Right lung (tissue), 5 donors: ENCODE results near the gene TENM3. TPM values are rescaled to one million over a fixed set of nuclear protein-coding genes. Genes with fewer than 3 reads are reported as not detected.

ENCODE experiments used
- DNase-seq, 2 donors: peaks; one replicate each; pipeline ENCODE4 v3.0.0-alpha.2; 2013
- polyA plus RNA-seq, 5 donors: library from polyadenylated mRNA; unstranded; fragments of 120-200 nt; gene quantifications; one replicate each; pipeline versions ENCODE4 v1.2.1 to v1.2.3, GENCODE V29; 2013; ENCODE audit warnings: inconsistent platforms in 1 of 5, low replicate concordance in 1 of 5; ENCODE audit not compliant: insufficient read length in 5 of 5, insufficient read depth in 1 of 5

TENM3 gene
- polyA plus RNA-seq, 5 donors, result 1.9 to 4.6 (median 2.6) TPM

DNA sequence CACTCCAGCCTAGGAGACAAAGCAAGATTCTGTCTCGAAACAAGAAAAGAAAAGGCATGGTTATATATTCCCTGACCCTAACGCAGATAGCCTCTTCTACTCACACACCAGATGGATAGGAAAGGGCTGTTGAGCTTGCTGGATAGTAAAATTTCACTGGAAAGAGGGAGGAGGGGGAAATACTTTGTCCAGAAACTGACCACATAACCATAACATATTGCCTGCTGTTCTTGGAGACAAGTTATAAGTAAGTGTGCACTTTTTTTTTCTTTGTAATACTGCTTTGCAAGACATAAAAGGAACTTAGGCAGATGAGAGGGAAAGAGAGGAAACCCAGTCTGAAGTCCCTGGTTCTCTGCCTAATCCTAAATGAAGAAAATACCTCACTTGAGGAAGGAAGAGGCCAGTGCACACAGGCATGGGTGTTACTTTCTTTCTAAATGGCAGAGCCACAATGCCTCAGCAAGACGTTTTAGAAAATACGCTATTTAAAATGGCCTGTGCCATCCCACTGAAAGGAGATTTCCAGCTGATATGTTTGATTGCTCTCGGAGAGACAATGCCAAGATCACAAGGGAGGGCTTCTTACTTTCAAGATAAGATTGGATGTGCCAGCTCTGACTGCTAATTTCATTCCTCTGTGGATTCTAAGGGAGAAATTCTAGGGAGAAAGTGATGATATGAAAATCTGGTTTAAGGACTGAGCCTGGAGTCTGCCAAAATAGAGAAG lies 533.3 kb downstream of the TENM3 start:
- DNase-seq, result no peak

DNA sequence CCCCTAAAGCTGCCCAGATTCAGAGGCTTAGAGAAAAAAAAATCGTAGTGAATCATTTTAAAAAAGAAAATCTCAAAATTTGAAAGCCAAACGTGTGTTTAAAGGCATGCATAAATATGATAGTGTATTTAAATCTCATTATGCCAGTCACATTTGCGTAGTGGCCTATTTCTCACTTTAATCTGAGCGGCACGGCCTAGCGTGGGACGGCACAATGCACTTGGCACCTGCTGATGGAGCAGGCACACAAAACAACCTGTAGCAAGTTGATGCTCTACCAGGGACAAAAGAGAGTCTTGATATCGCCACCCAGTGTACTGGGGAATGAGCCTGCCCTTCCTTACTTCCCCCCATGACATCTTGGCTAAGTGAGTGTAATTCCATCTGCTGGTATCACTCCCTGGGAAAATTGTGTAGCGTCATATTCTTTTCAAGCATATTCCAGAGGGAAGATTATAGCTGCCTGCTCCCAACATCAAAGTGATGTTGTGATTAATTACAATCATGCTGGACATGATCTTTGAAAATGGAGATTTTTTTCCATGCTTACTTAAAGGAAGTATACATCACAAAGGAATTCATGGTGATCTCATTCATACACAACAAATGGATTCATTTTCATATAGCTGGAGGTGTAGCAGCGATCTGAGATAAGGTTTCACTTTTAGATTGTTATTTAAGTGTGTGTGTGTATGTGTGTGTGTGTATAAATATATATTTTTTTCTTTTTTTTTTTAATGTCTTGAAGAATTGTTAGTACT lies 535.2 kb downstream of the TENM3 start:
- DNase-seq, result no peak

DNA sequence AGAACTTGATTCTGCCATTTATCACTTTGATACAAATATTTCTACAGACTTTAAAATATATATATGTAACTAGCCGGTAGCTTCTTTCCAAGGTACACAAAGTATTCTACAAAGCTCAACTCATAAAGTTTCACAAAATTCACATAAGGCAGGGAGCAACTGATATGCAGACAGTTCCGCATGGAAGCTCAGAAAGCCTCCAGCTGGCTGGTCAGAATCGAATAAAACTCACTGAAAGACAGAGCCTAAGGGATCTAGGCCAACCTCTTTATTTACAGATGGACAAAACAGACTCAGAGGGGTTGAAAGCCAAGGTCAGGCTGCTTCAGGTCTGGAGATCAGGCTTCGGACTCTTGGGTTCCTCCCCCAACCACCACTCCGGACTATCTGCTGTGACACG lies 543.8 kb downstream of the TENM3 start:
- DNase-seq, result no peak

DNA sequence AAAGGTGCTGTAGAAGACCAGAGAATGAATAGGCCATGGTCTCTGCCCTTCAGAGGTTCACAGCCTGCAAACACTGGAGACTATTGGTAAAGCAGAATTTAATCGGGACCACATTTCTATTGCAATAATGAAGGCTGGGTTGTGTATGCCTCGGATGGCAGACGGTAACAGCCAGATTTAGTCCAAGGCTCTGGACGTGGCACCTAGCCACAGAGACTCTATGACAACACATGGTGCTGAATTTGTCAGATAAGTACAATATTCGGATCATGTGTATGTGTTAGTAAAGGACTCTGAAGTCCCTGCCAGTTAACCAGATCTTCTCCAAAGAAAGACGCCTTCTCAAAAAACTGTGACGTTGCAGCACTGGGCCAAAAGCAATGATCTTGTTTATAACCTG lies 545.0 kb downstream of the TENM3 start:
- no peak for DNase-seq

DNA sequence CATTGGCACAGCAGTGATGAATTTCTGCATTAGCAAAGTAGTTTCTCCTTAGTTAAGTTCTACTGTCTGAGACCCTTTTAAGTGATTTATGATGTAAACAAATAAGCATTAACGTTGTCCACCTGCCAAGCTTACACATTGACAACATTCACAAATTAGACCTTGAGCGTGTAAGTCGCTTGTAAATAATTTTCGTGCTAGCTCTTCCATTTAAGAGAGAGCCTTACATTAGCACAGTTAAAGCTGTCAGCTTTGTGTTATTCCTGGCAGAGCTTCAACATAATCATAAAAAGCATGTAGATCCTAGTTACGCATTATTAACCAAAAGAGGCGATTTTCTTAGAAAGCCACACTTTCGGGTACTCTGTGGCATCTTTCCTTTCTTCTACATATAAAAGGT lies 546.3 kb downstream of the TENM3 start:
- no peak for DNase-seq

DNA sequence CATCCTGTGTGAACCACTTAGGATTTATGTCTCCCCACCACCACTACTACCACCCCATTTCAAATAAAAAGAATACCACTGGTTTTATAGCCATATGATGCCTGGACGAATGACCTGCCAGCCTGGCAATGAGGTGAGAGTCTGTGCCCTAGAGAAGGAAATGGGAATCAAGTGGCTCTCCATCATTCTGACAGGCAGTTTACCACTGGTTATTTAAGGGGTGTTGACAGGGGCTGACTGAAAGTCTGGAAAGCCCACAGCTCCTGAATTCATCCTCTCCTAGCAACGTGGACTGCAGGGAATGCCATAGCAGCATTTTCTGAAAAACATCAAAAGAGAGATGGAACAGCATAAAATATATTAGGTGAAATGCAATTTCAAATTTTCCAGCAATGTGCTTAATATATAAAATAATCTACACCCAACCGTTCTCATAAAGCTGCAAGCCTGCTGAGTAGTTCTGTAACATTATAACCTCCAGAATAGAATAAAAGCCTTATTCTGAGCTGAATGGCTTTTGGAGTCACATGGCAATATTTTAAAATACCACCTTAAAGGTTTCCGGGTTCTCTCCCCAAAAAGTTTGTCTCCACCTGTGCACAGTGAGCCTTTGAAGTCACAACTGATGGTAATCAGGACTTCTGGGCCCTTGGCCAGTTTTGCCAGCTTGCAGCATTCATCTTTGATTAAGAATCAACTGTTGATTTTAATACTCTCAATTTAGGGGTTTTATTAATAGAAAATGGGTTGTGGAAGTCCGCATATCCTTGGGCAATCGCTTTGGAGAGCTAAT lies 552.4 kb downstream of the TENM3 start:
- DNase-seq, result no peak

DNA sequence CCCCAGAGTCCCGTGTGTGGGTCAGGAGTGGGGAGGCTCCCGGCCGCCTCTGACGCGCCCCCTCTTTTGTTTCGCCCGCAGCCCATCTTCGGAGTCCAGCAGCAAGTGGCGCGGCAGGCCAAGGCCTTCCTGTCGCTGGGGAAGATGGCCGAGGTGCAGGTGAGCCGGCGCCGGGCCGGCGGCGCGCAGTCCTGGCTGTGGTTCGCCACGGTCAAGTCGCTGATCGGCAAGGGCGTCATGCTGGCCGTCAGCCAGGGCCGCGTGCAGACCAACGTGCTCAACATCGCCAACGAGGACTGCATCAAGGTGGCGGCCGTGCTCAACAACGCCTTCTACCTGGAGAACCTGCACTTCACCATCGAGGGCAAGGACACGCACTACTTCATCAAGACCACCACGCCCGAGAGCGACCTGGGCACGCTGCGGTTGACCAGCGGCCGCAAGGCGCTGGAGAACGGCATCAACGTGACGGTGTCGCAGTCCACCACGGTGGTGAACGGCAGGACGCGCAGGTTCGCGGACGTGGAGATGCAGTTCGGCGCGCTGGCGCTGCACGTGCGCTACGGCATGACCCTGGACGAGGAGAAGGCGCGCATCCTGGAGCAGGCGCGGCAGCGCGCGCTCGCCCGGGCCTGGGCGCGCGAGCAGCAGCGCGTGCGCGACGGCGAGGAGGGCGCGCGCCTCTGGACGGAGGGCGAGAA lies 556.5 kb downstream of the TENM3 start:
- no peak for DNase-seq

DNA sequence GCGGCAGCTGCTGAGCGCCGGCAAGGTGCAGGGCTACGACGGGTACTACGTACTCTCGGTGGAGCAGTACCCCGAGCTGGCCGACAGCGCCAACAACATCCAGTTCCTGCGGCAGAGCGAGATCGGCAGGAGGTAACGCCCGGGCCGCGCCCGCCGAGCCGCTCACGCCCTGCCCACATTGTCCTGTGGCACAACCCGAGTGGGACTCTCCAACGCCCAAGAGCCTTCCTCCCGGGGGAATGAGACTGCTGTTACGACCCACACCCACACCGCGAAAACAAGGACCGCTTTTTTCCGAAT lies 557.0 kb downstream of the TENM3 start:
- DNase-seq, result no peak

DNA sequence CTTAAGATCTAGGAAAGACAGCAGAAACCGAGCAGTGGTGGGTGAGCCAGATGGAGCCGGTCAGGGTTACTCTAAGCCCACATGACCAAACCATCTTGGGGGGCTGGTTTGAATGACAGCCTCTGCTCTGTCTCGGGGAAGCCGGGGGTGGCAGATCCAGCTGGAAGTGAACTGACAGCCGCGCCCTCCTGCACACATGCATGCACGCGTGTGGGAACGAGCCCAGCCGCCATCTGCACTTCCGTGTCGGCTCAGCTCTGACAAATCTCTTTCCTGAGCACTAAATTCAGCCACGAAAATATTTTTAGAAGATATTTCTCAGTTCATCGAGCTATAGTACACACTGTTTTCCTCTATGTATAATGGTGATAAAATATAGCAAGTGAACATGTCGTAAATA lies 558.4 kb downstream of the TENM3 start:
- no peak for DNase-seq

DNA sequence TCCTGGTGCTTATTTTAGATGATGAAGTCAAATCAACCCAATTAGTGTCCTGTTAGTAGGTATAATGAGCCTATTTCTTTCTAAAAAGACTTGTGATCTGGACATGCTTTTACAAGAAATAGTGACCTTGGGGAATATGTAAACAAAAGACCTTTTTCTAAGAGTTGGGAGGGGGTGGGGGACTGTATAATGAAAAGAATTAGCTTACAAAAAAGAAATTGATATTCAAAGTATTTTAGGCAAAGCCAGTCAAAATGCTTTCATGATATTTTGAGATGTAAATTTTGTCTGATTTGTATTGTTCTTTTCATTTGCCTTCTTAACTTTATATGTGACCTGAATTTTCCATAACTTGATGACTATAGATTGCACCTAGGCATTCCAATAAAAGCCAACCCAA lies 559.4 kb downstream of the TENM3 start:
- no peak for DNase-seq

DNA sequence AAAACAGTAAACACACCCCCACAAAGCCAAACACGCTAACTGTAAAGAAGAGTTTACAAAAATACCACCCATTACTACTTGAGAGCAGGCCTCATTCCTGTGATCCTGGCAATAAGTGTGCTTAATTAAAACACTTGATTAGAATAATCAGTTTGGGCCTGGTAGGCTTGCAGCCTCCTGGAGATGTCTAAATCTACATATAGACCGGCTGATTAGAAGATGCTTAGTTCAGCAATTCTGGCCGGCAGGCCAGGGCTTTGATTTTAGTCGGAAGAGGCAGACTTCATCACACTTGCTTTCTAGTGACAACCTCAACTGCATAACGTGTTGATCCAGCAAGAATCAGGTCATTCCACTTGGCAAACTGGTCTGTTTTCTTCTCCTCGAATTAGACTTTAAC lies 560.0 kb downstream of the TENM3 start:
- DNase-seq, result no peak

DNA sequence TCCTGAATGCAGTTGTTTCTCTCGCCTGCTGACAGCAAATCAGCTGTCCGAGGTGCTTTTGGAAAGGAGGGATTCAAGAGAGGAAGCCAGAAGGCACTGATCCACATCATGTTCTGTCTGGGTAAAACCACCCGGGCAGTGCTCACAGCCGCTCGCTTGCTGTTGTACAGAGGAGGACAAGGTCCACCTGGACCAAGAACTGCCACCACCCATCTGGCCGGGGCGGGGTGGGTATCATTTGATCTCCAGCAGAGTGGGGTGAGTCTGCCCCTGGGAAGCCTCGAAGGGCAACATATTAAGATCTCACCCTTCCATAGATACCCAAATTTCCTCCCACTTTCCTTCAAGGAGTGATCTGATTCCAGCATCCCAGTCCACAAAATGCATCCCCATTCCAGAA lies 560.9 kb downstream of the TENM3 start:
- no peak for DNase-seq

DNA sequence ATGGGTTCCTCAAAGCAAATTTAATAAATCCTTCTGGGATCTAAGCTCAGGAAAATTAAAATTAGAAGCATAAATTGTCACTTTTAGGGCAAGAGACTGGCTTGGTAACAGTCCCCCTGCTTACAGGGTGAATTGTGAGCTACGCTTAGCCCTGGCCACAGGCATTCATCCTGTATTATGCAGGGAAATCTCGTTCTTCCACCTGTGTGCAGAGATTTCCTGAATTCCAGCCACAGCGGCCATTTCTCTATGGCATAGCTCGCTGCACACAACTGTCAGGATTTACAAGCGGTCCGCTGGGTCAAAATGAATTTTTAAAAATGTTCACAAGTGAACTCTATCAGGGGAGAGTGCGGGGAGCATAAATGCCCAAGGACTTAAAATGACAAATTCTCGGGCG lies 562.1 kb downstream of the TENM3 start:
- DNase-seq, result no peak

DNA sequence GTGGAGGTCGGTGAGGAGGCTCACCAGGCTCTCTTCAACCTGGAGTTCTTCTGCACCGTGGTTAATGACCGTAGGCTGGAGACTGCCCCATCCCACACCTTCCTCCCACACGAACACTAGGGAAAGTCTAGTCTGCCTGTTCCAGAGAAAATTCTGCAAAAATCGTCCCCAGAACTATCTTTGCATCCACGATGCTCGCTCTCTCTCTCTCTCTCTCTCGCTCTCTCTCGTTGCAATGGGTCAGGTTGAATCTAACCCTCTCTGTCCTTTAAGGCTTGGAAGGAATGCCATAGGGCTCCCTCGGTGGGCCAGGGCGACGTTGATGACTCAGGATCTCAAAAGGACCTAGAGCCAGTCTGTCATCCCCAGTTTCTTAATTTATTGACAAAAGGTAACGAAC lies 562.5 kb downstream of the TENM3 start:
- no peak for DNase-seq

DNA sequence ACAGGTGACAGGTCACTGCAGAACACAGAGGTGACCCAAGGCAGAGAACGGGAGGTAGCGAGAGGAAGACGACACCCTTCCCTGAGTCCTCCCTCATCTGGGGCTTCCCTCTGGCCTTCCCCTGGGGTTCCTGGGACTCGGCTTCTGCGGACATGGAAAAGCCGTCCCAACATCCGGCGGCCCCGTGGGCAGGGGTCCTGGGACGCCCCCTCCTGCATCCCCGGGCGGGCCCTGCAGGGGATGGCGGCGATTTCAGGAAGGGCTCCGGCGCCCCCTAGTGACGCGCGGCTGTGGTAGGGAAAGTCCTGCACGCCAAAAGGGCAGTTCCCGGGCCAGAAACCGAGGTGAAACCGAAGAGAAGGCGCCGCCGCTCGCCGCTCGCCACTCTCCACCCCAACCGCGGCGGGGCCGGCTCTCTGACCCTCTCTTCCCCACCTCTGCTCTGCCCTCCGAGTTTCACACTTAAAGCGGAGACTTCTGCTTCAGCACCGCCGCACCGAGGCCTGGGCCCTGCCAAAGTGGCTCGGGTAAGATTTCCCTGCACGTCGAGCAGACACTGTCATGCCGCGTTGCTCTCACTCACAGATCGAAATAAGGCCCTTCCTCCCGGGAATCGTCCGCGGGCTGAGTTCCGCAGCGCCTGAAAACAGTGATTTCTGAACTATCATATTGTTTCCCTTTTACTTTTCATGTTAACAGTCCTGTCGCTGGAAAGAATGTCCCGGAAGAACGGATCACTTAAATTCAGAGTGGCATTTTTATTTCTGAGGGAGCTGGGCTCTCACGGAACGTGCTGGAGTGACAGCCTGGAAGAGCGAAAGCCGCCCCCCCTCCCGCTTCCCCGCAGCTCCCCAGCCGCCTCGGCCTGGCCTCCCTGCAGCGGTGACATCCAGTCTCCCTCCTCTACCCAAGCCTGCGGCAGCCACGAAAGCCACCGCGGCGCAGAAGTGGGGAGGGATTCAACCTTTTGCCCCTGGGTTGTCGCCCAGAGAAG lies 563.4 kb downstream of the TENM3 start:
- DNase-seq, result peak; percentile 77 to 79

DNA sequence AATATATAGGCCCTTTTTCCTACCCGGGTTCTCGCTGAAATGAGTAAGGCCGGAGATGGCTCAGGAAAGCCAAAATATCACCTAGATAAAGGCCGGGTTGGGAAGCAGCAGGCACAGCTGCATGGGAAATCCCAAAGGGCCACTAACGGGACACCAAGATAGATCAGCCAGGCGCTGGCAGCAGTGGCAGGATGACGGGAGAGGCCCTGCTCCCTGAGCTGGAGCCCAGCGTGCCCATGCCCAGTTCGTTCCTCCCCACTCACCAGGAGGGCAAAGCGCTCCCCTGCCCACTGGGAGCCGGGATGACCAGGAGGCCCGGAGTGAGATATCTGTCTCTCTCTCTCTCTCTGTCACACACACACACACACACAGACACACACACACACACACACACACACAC lies 564.1 kb downstream of the TENM3 start:
- no peak for DNase-seq

DNA sequence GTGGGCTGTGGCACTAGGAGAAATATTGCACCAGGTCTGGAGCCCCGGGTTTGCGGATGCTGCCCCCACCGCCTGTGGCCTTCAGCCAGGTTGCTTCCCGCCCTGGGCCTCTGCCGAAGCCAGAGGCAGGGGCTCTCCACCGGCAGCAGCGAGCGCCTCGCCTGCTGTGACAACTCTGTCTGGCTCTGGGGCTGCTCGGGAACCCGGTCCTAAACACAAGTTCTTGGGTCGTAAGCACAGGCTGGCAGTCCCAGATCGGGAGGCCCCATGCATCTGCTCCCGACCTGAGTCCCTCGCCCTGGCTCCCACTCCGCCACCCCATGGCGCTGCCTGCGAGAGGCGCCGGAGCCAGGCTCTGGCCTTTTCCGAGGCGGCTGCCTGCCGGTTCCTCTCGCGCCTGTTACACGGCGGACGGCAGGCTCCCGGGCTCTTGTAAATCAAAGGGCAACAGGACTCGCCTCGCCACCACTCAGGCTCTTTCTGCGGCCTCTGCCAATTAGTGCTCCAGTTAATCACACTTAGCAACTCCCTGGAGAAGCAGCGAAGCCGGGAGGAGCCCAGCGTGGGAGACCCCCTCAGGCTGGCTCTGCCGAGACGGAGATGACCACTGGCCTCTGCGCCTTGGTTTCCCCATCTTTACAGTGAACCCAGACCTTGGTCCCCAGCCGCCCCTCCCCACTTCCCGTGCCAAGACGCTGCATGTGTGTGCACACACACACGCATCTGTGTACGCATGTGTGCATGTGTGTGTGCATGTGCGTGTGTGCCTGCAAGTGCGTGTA lies 564.8 kb downstream of the TENM3 start:
- DNase-seq, result no peak

DNA sequence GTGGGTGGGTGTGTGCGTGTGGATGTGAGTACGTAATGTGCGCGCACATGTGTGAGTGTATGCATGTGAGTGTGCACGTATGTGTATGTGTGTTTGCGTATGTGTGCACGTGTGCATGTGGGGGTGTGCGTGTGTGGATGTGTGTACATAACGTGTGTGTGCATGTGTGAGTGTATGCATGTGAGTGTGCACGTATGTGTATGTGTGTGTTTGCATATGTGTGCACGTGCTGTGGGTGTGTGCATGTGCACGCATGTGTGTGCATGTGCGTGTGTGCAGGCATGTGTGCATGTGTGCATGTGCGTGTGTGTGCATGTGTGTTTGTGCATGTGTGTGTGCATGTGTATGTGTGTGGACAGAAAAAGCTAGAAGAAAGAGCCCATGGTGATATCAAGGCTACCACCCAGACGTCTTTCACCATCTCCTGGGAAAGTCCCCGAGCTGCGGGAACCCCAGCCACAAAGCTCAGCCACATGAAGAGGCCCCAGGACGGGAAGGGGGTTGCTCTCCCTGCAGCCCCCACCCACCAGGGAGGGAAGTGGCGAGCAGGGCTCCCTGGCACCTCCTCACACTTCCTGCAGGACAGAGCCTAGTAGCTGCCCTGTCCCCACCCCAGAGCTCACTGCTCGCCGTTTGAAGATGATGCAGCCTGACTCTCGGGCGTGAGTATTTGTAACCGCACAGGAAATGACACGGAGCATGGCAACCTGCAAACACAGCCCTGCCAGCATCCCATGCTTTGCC lies 565.6 kb downstream of the TENM3 start:
- DNase-seq, result no peak

DNA sequence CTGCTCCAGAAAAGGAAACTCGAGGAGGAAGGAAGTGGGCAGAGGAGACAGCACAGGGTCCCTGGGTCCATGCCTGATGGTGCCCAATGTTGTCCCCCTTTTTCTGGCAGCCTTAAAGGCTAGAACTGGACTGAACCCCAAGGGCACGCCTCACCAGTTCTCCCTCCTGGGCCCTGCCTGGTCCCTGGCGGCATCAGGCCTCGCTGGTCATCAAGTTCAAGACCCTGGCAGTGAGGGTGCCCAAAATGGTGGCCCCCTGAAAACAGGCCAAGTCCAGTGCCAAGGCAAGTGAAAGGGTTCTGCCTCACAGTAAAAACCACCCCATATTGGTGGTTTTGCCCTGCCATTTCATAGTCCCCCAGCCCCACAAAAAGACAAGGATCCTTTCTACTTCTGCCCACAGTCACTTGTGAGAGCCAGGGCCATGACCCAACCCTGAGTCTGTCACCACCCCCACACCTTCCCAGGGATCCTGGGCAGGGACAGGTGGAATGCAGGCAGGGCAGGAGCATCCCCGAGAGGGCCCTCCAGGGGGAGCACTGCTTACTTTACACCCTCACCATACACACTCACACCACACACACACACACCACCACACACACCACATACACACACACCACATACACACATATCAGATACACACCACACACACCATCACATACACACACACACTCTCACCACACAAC lies 566.4 kb downstream of the TENM3 start:
- DNase-seq, result no peak
